Ishikawa (cell line): ENCODE measurements around the gene FPGS.

Experiments used
- CEBPB ChIP-seq: IDR thresholded peaks from 2 replicates; pipeline ENCODE4 v1.6.1; 2012
- EGR1 ChIP-seq: IDR thresholded peaks from 2 replicates; pipeline ENCODE4 v1.6.1; 2012
- FOXM1 ChIP-seq: IDR thresholded peaks from 2 replicates; pipeline ENCODE4 v1.6.1; 2012; ENCODE audit warnings: low read depth, borderline replicate concordance
- MAX ChIP-seq: IDR thresholded peaks from 2 replicates; pipeline ENCODE4 v1.6.1; 2012
- RAD21 ChIP-seq: IDR thresholded peaks from 2 replicates; pipeline ENCODE4 v1.6.1; 2012; ENCODE audit warnings: low read depth
- TAF1 ChIP-seq: IDR thresholded peaks from 2 replicates; pipeline ENCODE4 v1.6.1; 2012; ENCODE audit warnings: low read depth, mild to moderate bottlenecking
- TEAD4 ChIP-seq: IDR thresholded peaks from 2 replicates; pipeline ENCODE4 v1.6.1; 2012
- ZBTB7A ChIP-seq: IDR thresholded peaks from 2 replicates; pipeline ENCODE4 v1.6.1; 2012; ENCODE audit warnings: low read depth
- TF ChIP-seq, protein P1 (sequence below): IDR thresholded peaks from 2 replicates; pipeline ENCODE4 v1.6.1; 2012; ENCODE audit warnings: low read depth, mild to moderate bottlenecking
- TF ChIP-seq, protein P2 (sequence below): IDR thresholded peaks from 2 replicates; pipeline ENCODE4 v1.6.1; 2012

DNA sequence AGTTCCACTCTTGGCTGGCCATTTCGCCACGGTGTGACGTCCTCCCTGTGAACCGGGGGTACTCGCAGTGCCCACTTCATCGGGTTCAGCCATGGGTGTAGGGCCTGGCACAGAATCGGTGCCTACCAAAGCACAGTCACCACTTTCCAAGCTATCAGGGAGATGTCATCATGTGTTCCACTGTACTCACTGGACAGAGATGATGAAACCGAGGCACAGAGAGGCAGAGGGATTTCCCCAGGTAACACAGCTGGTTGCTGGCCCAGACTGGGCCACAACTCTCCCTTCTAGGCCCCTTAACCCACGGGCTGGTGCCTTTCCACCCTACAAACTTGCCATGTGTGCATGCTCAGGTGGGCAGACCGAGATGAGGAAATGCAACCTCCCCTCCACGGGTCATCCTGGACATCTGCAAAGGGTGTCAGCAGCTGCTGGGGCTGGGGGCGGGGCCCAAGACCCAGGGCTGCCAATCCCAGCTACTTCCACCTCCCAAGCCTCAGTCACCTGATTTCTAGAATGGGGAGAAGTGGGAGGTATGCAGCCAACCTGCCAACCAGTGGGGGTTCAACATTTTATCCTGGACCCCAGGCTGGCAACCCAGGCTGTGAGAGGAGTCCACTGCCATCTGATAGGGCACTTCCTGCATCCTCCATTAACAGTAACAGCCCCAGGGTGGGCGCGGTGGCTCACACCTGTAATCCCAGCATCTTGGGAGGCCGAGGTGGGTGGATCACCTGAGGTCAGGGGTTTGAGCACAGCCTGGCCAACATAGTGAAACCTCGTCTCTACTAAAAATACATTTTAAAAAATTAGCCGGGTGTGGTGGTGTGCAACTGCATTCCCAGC, 23.3 kb upstream of the FPGS start:
- TF ChIP-seq TAF1 (no peak), EGR1 (no peak), CEBPB (no peak), ZBTB7A (no peak), TEAD4 (no peak), FOXM1 (no peak), RAD21 (no peak), MAX (no peak)
- TF ChIP-seq, protein P1, sequence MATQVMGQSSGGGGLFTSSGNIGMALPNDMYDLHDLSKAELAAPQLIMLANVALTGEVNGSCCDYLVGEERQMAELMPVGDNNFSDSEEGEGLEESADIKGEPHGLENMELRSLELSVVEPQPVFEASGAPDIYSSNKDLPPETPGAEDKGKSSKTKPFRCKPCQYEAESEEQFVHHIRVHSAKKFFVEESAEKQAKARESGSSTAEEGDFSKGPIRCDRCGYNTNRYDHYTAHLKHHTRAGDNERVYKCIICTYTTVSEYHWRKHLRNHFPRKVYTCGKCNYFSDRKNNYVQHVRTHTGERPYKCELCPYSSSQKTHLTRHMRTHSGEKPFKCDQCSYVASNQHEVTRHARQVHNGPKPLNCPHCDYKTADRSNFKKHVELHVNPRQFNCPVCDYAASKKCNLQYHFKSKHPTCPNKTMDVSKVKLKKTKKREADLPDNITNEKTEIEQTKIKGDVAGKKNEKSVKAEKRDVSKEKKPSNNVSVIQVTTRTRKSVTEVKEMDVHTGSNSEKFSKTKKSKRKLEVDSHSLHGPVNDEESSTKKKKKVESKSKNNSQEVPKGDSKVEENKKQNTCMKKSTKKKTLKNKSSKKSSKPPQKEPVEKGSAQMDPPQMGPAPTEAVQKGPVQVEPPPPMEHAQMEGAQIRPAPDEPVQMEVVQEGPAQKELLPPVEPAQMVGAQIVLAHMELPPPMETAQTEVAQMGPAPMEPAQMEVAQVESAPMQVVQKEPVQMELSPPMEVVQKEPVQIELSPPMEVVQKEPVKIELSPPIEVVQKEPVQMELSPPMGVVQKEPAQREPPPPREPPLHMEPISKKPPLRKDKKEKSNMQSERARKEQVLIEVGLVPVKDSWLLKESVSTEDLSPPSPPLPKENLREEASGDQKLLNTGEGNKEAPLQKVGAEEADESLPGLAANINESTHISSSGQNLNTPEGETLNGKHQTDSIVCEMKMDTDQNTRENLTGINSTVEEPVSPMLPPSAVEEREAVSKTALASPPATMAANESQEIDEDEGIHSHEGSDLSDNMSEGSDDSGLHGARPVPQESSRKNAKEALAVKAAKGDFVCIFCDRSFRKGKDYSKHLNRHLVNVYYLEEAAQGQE, result no peak
- TF ChIP-seq, protein P2, sequence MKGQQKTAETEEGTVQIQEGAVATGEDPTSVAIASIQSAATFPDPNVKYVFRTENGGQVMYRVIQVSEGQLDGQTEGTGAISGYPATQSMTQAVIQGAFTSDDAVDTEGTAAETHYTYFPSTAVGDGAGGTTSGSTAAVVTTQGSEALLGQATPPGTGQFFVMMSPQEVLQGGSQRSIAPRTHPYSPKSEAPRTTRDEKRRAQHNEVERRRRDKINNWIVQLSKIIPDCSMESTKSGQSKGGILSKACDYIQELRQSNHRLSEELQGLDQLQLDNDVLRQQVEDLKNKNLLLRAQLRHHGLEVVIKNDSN, result no peak
